ENCODE data around the gene NBPF19. TPM values are rescaled to one million over a fixed set of nuclear protein-coding genes. Genes with fewer than 3 reads are reported as not detected.

Gene NBPF19
- total RNA-seq, 2 experiments from 2014 or later, result 17.8 to 18.0 TPM

Other genes with a start within 250 kb of the NBPF19 start
- not detected for gene PPIAL4C, start 108.8 kb downstream of the NBPF19 start, total RNA-seq

Measured in activated CD8-positive, alpha-beta T cell treated with anti-CD3 and anti-CD28 coated beads for 36 hours (primary cell).